Activated naive CD8-positive, alpha-beta T cell treated with anti-CD3 and anti-CD28 coated beads, Interleukin-2, amount 10 ng/mL, durations not matched to agents 7 days and 5 days (primary cell): Measurements from ENCODE around the gene AFAP1. TPM values are rescaled to one million over a fixed set of nuclear protein-coding genes. Genes with fewer than 3 reads are reported as not detected.

ENCODE experiments used
- ATAC-seq: fragments of 150-1000 bp; cut with Tn5 transposase; one replicate; pipeline ENCODE4 v1.10.0; 2021; ENCODE audit warnings: low read depth, moderate library complexity
- POLR2A ChIA-PET: fragments of 350-600 bp; sonication (Branson Sonifier 250); formaldehyde crosslinking; loops from one replicate; lab custom pipeline; 2021; ENCODE audit warnings: antibody characterized with exemption; lab: Charles Lee
- DNase-seq: peaks from one replicate; pipeline ENCODE4 v3.0.0; 2021
- H3K27ac Mint-ChIP-seq: one replicate; pipeline ENCODE4 v1.8.0; 2022; ENCODE audit warnings: mild to moderate bottlenecking, mixed read lengths
- H3K27me3 Mint-ChIP-seq: one replicate; pipeline ENCODE4 v1.8.0; 2022; ENCODE audit warnings: mild to moderate bottlenecking, moderate library complexity, mixed read lengths
- H3K36me3 Mint-ChIP-seq: one replicate; pipeline ENCODE4 v1.8.0; 2021; ENCODE audit warnings: mild to moderate bottlenecking, mixed read lengths
- H3K4me1 Mint-ChIP-seq: one replicate; pipeline ENCODE4 v1.8.0; 2021; ENCODE audit warnings: mixed read lengths
- H3K4me3 Mint-ChIP-seq: one replicate; pipeline ENCODE4 v1.8.0; 2022; ENCODE audit warnings: mild to moderate bottlenecking, moderate library complexity, mixed read lengths
- H3K9me3 Mint-ChIP-seq: one replicate; pipeline ENCODE4 v1.8.0; 2021; ENCODE audit warnings: mixed read lengths
- total RNA-seq, 2 experiments: library from RNA; stranded (reverse); gene quantifications; one replicate each; pipeline ENCODE4 v1.2.3, GENCODE V29; 2021

The AFAP1 gene
- total RNA-seq, 2 experiments from 2014 or later: 9.9 to 12.2 TPM

DNA sequence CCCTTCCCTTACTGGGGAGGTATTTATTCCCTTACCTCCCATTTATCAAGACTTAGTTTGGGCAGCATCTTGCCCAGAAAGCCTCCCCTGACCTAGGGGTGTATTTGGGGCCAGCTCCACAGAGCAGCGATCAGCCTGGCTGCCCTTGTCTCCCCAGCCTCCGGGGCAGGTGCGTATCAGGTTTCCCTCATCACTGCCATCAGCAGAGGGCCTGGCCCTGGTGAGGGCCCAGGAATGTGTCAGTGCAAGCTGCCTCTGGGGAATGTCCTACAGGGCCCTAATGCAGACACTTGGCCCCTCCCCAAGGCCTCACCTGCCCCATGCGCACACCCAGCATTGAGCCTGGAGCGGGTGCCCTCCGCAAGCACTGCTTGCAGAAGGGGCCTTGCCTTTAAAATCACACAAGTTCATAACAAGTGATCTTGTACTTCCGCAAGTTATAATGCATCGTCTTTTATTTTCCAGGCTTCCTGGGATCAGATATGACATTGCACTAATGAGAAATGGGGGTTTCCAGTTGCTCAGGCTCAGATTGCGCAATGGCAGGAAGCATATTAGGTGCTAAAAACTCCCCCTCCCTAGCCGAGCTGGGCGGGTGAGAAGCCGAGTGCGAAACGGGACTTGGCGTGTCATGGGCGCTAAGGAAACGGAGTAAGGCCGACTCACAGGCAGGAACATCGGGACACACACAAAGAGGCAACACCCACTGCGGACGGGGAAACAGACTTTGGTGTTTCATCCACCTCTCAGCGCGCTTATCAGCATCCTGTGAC lies 25.4 kb upstream of the AFAP1 start:
- peaks cover 48% of the 10 kb centered on the region for H3K4me1 Mint-ChIP-seq
- POLR2A ChIA-PET: no interaction called here
- no peak overlapping the region for H3K4me3 Mint-ChIP-seq
- peaks cover 2% of the 10 kb centered on the region for H3K36me3 Mint-ChIP-seq
- no peaks in the 10 kb centered on the region for H3K9me3 Mint-ChIP-seq
- H3K27me3 Mint-ChIP-seq: no peaks in the 10 kb centered on the region
- ATAC-seq (no peak), DNase-seq (no peak)
- H3K27ac Mint-ChIP-seq: no peak overlapping the region

GRCh38 chr4:7964459-7964858 lies 24.8 kb upstream of the AFAP1 start:
- H3K4me1 Mint-ChIP-seq: peaks cover 42% of the 10 kb centered on the region
- H3K27ac Mint-ChIP-seq: peak overlapping the region; percentile 42
- ATAC-seq (no peak), DNase-seq (no peak)
- POLR2A ChIA-PET: no interaction called here
- no peak overlapping the region for H3K4me3 Mint-ChIP-seq
- peaks cover 2% of the 10 kb centered on the region for H3K27me3 Mint-ChIP-seq
- no peaks in the 10 kb centered on the region for H3K9me3 Mint-ChIP-seq
- peaks cover 1% of the 10 kb centered on the region for H3K36me3 Mint-ChIP-seq

- peaks cover 42% of the 10 kb centered on the region for H3K4me1 Mint-ChIP-seq
- POLR2A ChIA-PET: no interaction called here
- no peak for ATAC-seq
- H3K36me3 Mint-ChIP-seq: peaks cover 1% of the 10 kb centered on the region
- H3K4me3 Mint-ChIP-seq: no peak overlapping the region
- no peak for DNase-seq
- no peak overlapping the region for H3K27ac Mint-ChIP-seq
- no peaks in the 10 kb centered on the region for H3K9me3 Mint-ChIP-seq
- H3K27me3 Mint-ChIP-seq: peaks cover 6% of the 10 kb centered on the region
Measured at GRCh38 chr4:7963691-7964090, 24.0 kb upstream of the AFAP1 start.

- DNase-seq: no peak
- peaks cover 35% of the 10 kb centered on the region for H3K4me1 Mint-ChIP-seq
- peaks cover 1% of the 10 kb centered on the region for H3K36me3 Mint-ChIP-seq
- peaks cover 10% of the 10 kb centered on the region for H3K27me3 Mint-ChIP-seq
- H3K27ac Mint-ChIP-seq: peak overlapping the region; percentile 35
- H3K4me3 Mint-ChIP-seq: no peak overlapping the region
- ATAC-seq: no peak
- H3K9me3 Mint-ChIP-seq: no peaks in the 10 kb centered on the region
- POLR2A ChIA-PET: interaction anchor here (0.6 kb wide), 1 partner anchor 15 kb away, joined by 3 read pairs; no protein-coding TSS in a partner anchor
Measured at GRCh38 chr4:7962609-7963508, 23.2 kb upstream of the AFAP1 start.

- Mint-ChIP-seq H3K36me3 (peaks cover 1% of the 10 kb centered on the region), H3K27ac (peak overlapping the region; percentile 74), H3K27me3 (peaks cover 16% of the 10 kb centered on the region), H3K9me3 (no peaks in the 10 kb centered on the region), H3K4me1 (peaks cover 30% of the 10 kb centered on the region), H3K4me3 (peak overlapping the region; percentile 34)
- ATAC-seq (peak; percentile 70), DNase-seq (peak; percentile 67)
- POLR2A ChIA-PET: interaction anchor here (0.7 to 1.7 kb wide), 4 partner anchors 9 to 138 kb away, joined by 3 to 6 read pairs (median 4); partner anchors contain the start of gene AFAP1
Measured at GRCh38 chr4:7960790-7961655, 21.4 kb upstream of the AFAP1 start.

DNA sequence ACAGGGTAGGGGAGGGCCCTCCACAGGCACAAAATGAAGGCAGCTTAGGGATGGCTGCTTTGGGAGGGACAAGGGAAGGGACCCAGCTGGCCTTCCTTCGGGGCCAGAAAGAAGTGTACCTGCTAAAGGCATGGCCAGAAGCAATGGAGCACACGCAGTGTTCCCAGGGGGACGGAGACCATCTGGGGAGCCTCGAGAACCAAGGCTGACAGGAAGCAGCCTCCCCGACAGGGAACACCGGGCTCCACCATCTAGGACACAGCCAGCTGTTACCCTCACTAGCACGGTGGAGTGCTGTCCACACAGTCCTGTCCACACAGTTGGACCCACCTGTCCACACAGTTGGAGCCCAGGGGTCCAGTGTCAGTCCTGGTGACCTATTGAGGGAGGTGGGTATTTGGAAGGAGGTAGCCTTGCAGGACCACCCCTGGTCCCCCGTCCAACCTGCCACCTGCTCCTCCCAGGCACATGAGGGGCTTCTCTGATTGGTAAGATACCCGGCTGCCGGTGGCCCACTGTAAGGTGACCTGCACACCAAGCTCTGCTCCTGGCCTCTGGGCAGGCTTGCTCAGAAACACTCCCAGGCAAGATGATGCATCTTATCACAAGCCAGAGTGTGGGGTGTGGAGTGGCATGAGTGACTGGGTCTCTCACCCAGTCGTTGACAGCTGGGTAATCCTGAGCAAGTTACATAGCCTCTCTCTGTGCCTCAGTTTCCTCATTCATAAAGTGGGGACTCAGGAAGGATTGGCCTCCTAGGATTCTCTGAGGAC lies 20.5 kb upstream of the AFAP1 start:
- peaks cover 27% of the 10 kb centered on the region for H3K4me1 Mint-ChIP-seq
- H3K27me3 Mint-ChIP-seq: peaks cover 16% of the 10 kb centered on the region
- ATAC-seq (peak; percentile 23), DNase-seq (no peak)
- no peaks in the 10 kb centered on the region for H3K9me3 Mint-ChIP-seq
- no peak overlapping the region for H3K4me3 Mint-ChIP-seq
- peak overlapping the region; percentile 74 for H3K27ac Mint-ChIP-seq
- peaks cover 1% of the 10 kb centered on the region for H3K36me3 Mint-ChIP-seq
- POLR2A ChIA-PET: interaction anchor here (1.4 to 1.7 kb wide), 3 partner anchors 10 to 51 kb away, joined by 3 to 6 read pairs (median 4); partner anchors contain the start of gene AFAP1

- ATAC-seq (no peak), DNase-seq (no peak)
- Mint-ChIP-seq H3K9me3 (no peaks in the 10 kb centered on the region), H3K36me3 (peaks cover 1% of the 10 kb centered on the region), H3K4me3 (no peak overlapping the region), H3K4me1 (peaks cover 25% of the 10 kb centered on the region), H3K27me3 (peaks cover 16% of the 10 kb centered on the region), H3K27ac (peak overlapping the region; percentile 5)
- POLR2A ChIA-PET: no interaction called here
Measured at GRCh38 chr4:7959078-7959477, 19.4 kb upstream of the AFAP1 start.

GRCh38 chr4:7956934-7957656 lies 17.4 kb upstream of the AFAP1 start:
- Mint-ChIP-seq H3K4me3 (no peak overlapping the region), H3K4me1 (peaks cover 16% of the 10 kb centered on the region), H3K27ac (peak overlapping the region; percentile 25), H3K9me3 (peaks cover 5% of the 10 kb centered on the region), H3K27me3 (peaks cover 16% of the 10 kb centered on the region), H3K36me3 (peaks cover 2% of the 10 kb centered on the region)
- no peak for ATAC-seq
- no peak for DNase-seq
- POLR2A ChIA-PET: no interaction called here

DNA sequence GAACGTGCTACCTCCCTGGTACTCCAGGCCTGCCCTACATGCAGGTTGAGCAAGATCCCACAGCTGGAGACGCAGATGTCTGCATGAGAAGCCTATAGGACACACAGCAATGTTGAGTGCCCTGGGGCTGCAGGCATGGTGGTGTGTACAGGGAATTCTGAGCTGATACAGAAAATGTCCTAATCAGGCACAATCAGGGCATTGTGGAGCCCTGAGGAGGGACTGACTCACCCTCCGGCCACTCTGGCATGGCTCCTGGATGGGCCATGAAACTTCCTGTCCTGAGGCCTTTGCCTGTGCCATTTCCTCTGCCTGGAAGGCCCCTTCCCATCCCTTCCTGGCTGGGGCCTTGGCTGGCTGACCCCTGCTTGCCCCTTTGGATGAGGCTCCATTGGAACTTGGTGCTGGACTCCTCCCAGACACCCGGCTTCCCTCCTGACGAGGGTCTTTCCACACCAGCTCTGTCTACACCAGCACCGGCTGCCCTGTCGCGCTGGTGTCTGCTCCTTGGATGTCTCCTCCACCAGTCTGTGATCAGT lies 16.7 kb upstream of the AFAP1 start:
- Mint-ChIP-seq H3K9me3 (peaks cover 11% of the 10 kb centered on the region), H3K4me1 (peaks cover 14% of the 10 kb centered on the region), H3K36me3 (peaks cover 2% of the 10 kb centered on the region), H3K27me3 (peaks cover 16% of the 10 kb centered on the region), H3K27ac (no peak overlapping the region), H3K4me3 (no peak overlapping the region)
- no peak for ATAC-seq
- POLR2A ChIA-PET: no interaction called here
- no peak for DNase-seq

GRCh38 chr4:7955393-7955792 lies 15.7 kb upstream of the AFAP1 start:
- peaks cover 2% of the 10 kb centered on the region for H3K36me3 Mint-ChIP-seq
- no peak for DNase-seq
- H3K9me3 Mint-ChIP-seq: peaks cover 12% of the 10 kb centered on the region
- H3K27ac Mint-ChIP-seq: no peak overlapping the region
- H3K4me3 Mint-ChIP-seq: no peak overlapping the region
- peaks cover 5% of the 10 kb centered on the region for H3K4me1 Mint-ChIP-seq
- POLR2A ChIA-PET: interaction anchor here (0.7 kb wide), 1 partner anchor 16 kb away, joined by 3 read pairs; the partner anchor contains the start of gene AFAP1
- peaks cover 16% of the 10 kb centered on the region for H3K27me3 Mint-ChIP-seq
- ATAC-seq: no peak

GRCh38 chr4:7952615-7953014 lies 13.0 kb upstream of the AFAP1 start:
- H3K4me1 Mint-ChIP-seq: peaks cover 13% of the 10 kb centered on the region
- H3K27ac Mint-ChIP-seq: no peak overlapping the region
- H3K9me3 Mint-ChIP-seq: peaks cover 12% of the 10 kb centered on the region
- POLR2A ChIA-PET: no interaction called here
- ATAC-seq (no peak), DNase-seq (no peak)
- H3K36me3 Mint-ChIP-seq: peaks cover 2% of the 10 kb centered on the region
- no peak overlapping the region for H3K4me3 Mint-ChIP-seq
- H3K27me3 Mint-ChIP-seq: peaks cover 8% of the 10 kb centered on the region
